ENCODE results near the gene PRKAB1. TPM values are rescaled to one million over a fixed set of nuclear protein-coding genes. Genes with fewer than 3 reads are reported as not detected.

PRKAB1 gene
- total RNA-seq, 1 experiment from 2014 or later = 42.2 TPM

- Histone ChIP-seq H2BK20ac (ENCODE audit: low read depth, low read length, poor library complexity, severe bottlenecking) (no peak overlapping the region), H2BK15ac (ENCODE audit: low read depth, low read length) (no peak overlapping the region), H3K79me1 (ENCODE audit: insufficient read depth, low read depth, low read length, poor library complexity, severe bottlenecking) (no peaks in the 10 kb centered on the region), H4K91ac (ENCODE audit: insufficient read length, low read depth, low read length) (no peak overlapping the region), H4K8ac (replicated peaks; ENCODE audit: insufficient read length, low read depth, low read length) (no peak overlapping the region), H2BK120ac (ENCODE audit: low read depth, low read length, poor library complexity, severe bottlenecking) (no peak overlapping the region), H4K20me1 (ENCODE audit: control insufficient read depth, insufficient read depth, insufficient read length) (no peaks in the 10 kb centered on the region), H3K56ac (ENCODE audit: insufficient read length, low read depth, low read length) (no peak overlapping the region), H3K4me2 (ENCODE audit: insufficient read depth, insufficient read length, low read length) (no peak overlapping the region), H2BK5ac (ENCODE audit: insufficient read length, low read length) (no peak overlapping the region), H2BK12ac (ENCODE audit: insufficient read length, low read depth, low read length) (no peak overlapping the region), H3K4ac (ENCODE audit: low read depth, low read length) (no peak overlapping the region), H3T11ph (ENCODE audit: low read length) (no peak overlapping the region), H3K18ac (ENCODE audit: insufficient read length, low read depth, low read length) (no peak overlapping the region), H4K5ac (ENCODE audit: insufficient read length, low read depth, low read length) (no peak overlapping the region), H3K4me1 (ENCODE audit: insufficient read depth, low read length) (no peaks in the 10 kb centered on the region), H3K27ac (ENCODE audit: insufficient read length, low read depth, low read length) (no peak overlapping the region), H3K27me3 (ENCODE audit: insufficient read depth, low read length) (no peaks in the 10 kb centered on the region), H3K23ac (ENCODE audit: insufficient read length, low read depth, low read length) (no peak overlapping the region), H3K14ac (ENCODE audit: insufficient read depth, low read length) (no peak overlapping the region), H3K23me2 (ENCODE audit: insufficient read length, low read depth, low read length, poor library complexity, severe bottlenecking) (no peaks in the 10 kb centered on the region), H2AFZ (ENCODE audit: low read length) (no peak overlapping the region), H3K9me3 (ENCODE audit: control insufficient read depth, low read depth, low read length) (no peaks in the 10 kb centered on the region), H2AK5ac (ENCODE audit: insufficient read length, low read length) (no peak overlapping the region), H3K79me2 (ENCODE audit: insufficient read depth, low read length) (no peaks in the 10 kb centered on the region), H3K9ac (ENCODE audit: extremely low read depth, insufficient read length, low read length) (no peak overlapping the region)
- DNase-seq = no peak
- TF ChIP-seq CTCF (conservative IDR thresholded peaks at IDR 0.05) = no peak
- Mint-ChIP-seq H3K36me3 (ENCODE audit: insufficient read depth in 1 of 3, low read depth in 3 of 3) (peaks cover 27 to 54% (median 52%) of the 10 kb centered on the region in 3 experiments; a peak in 6 of 7 replicates), H3K27me3 (ENCODE audit: low read depth) (no peaks in the 10 kb centered on the region), H3K4me1 (peaks cover 3 to 13% of the 10 kb centered on the region in 2 experiments), H3K27ac (peak overlapping the region; percentile 19 to 86 (median 85); a peak in 2 of 7 replicates), H3K9me3 (no peaks in the 10 kb centered on the region), H3K4me3 (no peak overlapping the region)
- WGBS (ENCODE audit: extremely low coverage, insufficient read length, low lambda C conversion rate) = no CpG with 5 or more reads among the region's 5 CpGs
Observed at GRCh38 chr12:119696943-119697342, 29.0 kb downstream of the PRKAB1 start.

Data from H9 (cell line).